ENCODE data around the gene ELOB. TPM values are rescaled to one million over a fixed set of nuclear protein-coding genes. Genes with fewer than 3 reads are reported as not detected.

The ELOB gene
- total and polyA plus RNA-seq, 8 donors, result 69.9 to 318 (median 101) TPM

DNA sequence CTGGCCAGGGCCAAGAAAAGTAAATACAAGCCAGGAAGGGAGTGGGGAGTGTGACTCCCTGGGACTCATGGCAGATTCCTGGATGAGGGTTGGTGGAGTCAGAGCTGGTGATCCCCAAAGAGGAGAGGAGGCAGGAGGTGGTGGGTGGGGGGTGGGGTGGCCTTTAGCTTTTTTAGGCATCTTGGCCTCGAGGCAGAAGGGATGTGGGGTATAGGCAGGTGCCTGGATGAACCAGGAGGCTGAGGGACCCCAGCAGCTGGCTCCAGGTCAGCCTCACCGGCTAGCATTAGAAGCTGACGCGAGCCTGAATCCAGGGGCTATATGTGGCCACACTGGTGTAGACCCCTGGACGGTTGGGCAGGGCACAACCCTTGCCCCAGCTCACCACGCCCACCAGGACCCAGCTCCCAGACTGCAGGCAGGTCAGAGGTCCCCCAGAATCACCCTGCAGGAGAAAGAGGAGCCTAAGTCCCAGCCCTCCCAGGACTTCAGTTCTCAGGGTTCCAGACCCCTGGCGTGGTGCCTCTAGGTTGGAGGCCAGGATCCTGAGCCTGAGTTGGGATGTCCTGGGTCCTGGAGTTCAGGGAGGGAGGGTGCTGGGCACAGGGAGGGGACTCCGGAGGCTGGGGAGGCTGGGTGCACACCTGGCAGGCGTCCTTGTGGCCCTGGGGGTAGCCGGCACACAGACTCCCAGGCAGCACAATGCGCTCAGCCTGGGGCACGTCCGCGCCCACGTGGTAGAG, 7.4 kb upstream of the ELOB start:
- Histone ChIP-seq H3K9me3 (no peaks in the 10 kb centered on the region), H3K4me1 (no peaks in the 10 kb centered on the region), H3K4me3 (peak overlapping the region in 2 of 4 donors; percentile 28 to 42), H3K36me3 (no peaks in the 10 kb centered on the region), H3K27ac (no peak overlapping the region), H3K27me3 (no peaks in the 10 kb centered on the region)
- ATAC-seq (peak in 3 of 4 donors; percentile 25 to 28 (median 27)), FAIRE-seq (no peak), DNase-seq (peak in 3 of 6 donors; percentile 14 to 41 (median 14))
- TF ChIP-seq, protein P1, sequence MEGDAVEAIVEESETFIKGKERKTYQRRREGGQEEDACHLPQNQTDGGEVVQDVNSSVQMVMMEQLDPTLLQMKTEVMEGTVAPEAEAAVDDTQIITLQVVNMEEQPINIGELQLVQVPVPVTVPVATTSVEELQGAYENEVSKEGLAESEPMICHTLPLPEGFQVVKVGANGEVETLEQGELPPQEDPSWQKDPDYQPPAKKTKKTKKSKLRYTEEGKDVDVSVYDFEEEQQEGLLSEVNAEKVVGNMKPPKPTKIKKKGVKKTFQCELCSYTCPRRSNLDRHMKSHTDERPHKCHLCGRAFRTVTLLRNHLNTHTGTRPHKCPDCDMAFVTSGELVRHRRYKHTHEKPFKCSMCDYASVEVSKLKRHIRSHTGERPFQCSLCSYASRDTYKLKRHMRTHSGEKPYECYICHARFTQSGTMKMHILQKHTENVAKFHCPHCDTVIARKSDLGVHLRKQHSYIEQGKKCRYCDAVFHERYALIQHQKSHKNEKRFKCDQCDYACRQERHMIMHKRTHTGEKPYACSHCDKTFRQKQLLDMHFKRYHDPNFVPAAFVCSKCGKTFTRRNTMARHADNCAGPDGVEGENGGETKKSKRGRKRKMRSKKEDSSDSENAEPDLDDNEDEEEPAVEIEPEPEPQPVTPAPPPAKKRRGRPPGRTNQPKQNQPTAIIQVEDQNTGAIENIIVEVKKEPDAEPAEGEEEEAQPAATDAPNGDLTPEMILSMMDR (IDR thresholded peaks at IDR 0.05), result no peak
- intact Hi-C loops (cut with DNase I), result no loop called here
- WGBS, 2 donors, result 49 to 51% methylated on average over 15 of the region's 15 CpGs

DNA sequence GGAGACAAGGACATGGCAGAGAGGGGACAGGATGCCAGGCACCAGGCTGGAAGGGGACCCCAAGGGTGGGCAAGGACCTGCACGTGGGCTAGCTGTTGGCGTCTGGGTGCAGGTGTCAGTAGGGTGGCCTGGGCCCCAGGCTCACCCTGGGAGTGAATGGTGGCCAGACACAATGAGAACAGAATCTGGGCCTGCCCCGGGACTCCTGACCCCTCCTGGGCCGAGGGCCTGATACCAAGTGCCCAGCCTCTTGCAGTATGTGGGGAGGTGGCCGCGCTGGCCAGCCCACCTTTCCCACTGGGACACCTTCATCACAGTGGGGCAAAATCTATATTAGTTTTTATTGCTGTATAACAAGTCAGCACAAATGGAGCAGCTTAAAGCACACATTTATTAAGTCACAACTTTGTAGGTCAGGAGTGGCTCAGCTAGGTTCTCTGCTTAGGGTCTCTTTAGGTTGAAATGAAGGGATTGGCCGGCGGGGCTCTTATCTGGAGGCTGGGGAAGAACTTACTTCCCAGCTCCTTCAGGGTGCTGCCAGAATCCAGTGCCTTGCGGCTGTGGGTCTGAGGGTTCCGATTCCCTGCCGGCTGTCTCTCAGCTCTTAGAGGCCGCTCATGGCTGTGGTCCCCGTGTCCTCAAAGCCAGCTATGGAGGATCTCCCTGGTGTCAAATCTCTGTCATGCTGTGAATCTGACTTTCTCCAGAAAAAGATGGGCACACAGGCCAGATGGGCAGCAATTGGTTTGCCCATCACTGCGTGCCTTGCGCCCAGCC, 6.7 kb upstream of the ELOB start:
- ATAC-seq (no peak), FAIRE-seq (no peak), DNase-seq (peak in 1 of 6 donors; percentile 38)
- 86 to 89% methylated on average over 15 of the region's 15 CpGs for WGBS, 2 donors
- no peaks in the 10 kb centered on the region for H3K36me3 ChIP-seq
- H3K4me3 ChIP-seq, result no peak overlapping the region
- TF ChIP-seq, protein P1 (IDR thresholded peaks at IDR 0.05), result no peak
- peaks cover 0 to under 1% (median 0%) of the 10 kb centered on the region in 3 donors for H3K4me1 ChIP-seq
- intact Hi-C loops (cut with DNase I), result no loop called here
- H3K9me3 ChIP-seq, result no peaks in the 10 kb centered on the region
- no peak overlapping the region for H3K27ac ChIP-seq
- H3K27me3 ChIP-seq, result no peaks in the 10 kb centered on the region

DNA sequence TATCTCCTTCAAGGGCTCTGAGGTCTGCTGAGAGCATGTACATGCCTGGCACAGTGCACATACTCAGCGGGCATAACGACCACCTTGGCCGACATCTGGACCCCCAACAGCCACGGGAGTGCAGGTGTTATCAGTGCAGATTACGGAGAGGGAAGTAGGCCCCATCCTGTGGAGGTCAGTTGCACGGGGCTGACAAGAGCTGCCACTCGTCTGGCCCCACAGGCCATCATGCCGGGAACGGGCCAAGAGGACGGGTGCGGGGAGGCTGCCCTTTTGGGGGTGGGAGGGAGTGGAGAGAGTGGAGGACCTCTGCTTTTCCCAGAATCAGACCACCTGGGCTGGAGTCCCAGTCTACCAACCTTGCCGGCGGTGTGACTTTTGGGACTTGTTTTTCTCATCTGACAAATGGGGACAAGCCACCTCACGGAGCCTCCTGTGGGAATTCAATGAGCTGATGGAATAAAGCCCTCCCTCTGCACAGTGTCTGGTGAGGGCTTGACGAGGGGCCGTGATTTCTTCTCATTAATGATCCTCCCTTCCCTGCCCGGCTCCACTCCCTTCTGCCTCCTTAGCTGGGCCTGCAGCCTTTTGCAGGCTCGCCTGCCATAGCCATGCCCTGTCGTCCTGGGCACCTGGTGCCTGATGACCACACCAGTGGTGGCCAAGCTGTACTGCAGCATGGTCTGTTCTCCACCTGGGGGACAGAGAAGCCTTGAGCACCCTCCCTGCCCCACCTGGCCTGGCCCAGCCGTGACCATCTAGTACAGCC, 5.7 kb upstream of the ELOB start:
- TF ChIP-seq, protein P1 (IDR thresholded peaks at IDR 0.05), result no peak
- FAIRE-seq, result no peak

DNA sequence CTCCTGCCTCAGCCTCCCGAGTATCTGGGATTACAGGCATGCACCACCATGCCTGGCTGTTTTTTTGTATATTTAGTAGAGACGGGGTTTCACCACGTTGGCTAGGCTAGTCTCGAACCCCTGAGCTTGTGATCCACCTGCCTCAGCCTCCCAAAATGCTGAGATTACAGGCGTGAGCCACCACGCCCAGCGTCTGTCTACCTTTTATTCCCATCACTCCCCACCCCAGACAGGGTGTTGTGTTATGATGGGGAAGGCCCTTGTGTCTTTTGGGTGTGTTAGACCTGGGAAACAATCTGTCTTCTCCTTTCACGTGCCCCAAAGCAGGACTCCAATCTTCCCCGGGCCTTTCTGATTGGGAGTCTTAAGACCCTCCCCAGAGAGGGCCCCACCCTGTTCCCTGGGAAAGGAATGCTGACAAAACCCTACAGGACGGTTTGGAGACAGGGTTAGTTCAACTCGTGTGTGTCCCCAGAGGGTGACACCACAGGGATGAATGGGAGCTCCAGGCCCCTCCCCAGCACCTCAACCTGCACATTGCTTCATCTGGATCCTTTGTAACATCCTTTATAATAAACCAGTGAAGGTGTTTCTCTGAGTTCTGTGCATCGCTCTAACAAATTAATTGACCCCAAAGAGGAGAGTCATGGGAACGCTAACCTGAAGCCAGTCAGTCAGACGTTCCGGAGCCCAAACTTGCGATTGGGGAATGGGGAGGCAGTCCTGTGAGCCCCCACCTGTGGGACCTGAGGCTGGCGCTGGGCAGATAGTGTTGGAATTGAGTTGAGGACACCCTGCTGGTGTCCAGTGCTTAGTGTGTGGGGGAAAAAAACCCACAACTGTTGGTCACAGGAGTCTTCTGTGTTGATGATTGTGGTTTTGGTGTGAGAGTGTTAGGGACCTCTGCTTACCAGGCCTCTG, 3.2 kb upstream of the ELOB start:
- no peak for ATAC-seq
- TF ChIP-seq, protein P1 (IDR thresholded peaks at IDR 0.05), result no peak
- H3K36me3 ChIP-seq, result no peaks in the 10 kb centered on the region
- H3K4me1 ChIP-seq, result peaks cover 8 to 18% (median 8%) of the 10 kb centered on the region in 3 donors
- H3K27ac ChIP-seq, result no peak overlapping the region
- FAIRE-seq, result no peak
- no peak overlapping the region for H3K4me3 ChIP-seq
- DNase-seq, result peak in 1 of 6 donors; percentile 20
- no peaks in the 10 kb centered on the region for H3K27me3 ChIP-seq
- WGBS, 2 donors, result 62 to 65% methylated on average over 17 of the region's 17 CpGs
- intact Hi-C loops (cut with DNase I), result no loop called here
- H3K9me3 ChIP-seq, result no peaks in the 10 kb centered on the region

More for the DNA sequence above, 5.7 kb upstream of the ELOB start:
- intact Hi-C loops (cut with DNase I), result no loop called here
- Histone ChIP-seq H3K27me3 (no peaks in the 10 kb centered on the region), H3K4me1 (peaks cover 0 to 7% (median 0%) of the 10 kb centered on the region in 3 donors), H3K27ac (no peak overlapping the region), H3K36me3 (no peaks in the 10 kb centered on the region), H3K4me3 (no peak overlapping the region), H3K9me3 (no peaks in the 10 kb centered on the region)
- ATAC-seq (no peak), DNase-seq (peak in 2 of 6 donors; percentile 12 to 52)
- WGBS, 2 donors, result 79 to 83% methylated on average over 20 of the region's 20 CpGs
